ENCODE measurements around the gene NCAM1.

Gene NCAM1

GRCh38 chr11:113103932-113104690 lies 142.9 kb downstream of the NCAM1 start:
- ATAC-seq (ENCODE audit: insufficient read depth, low read depth) (no peak), DNase-seq (no peak)
- Histone ChIP-seq H3K27ac (ENCODE audit: low read length) (no peak overlapping the region), H3K9me3 (ENCODE audit: insufficient read depth, low read length, severe bottlenecking) (no peaks in the 10 kb centered on the region), H4K20me1 (ENCODE audit: insufficient read depth, low read length) (no peaks in the 10 kb centered on the region), H2AFZ (ENCODE audit: low read depth, low read length) (no peak overlapping the region), H3K79me2 (ENCODE audit: insufficient read depth, low read length) (no peaks in the 10 kb centered on the region), H3K36me3 (ENCODE audit: insufficient read depth, low read length) (no peaks in the 10 kb centered on the region), H3K9ac (ENCODE audit: low read depth, low read length) (no peak overlapping the region), H3K4me2 (ENCODE audit: insufficient read depth, low read length) (no peak overlapping the region), H3K4me3 (ENCODE audit: low read depth in 1 of 2, low read length in 2 of 2) (no peak overlapping the region), H3K4me1 (ENCODE audit: insufficient read depth, low read length) (no peaks in the 10 kb centered on the region), H3K27me3 (ENCODE audit: insufficient read depth, low read length, poor library complexity) (no peaks in the 10 kb centered on the region)
- TF ChIP-seq CTCF (IDR thresholded peaks at IDR 0.05; ENCODE audit: borderline replicate concordance, extremely low read depth, low read length, poor library complexity, severe bottlenecking): no peak
- TF ChIP-seq EZH2 (IDR thresholded peaks at IDR 0.05; ENCODE audit: borderline replicate concordance, low read depth, low read length, severe bottlenecking): no peak

- no peak overlapping the region for H3K27ac ChIP-seq (ENCODE audit: low read length)
- DNase-seq: no peak
- no peak overlapping the region for H3K4me3 ChIP-seq (ENCODE audit: low read depth in 1 of 2, low read length in 2 of 2)
- no peak overlapping the region for H3K4me2 ChIP-seq (ENCODE audit: insufficient read depth, low read length)
- no peak overlapping the region for H3K9ac ChIP-seq (ENCODE audit: low read depth, low read length)
- H3K9me3 ChIP-seq (ENCODE audit: insufficient read depth, low read length, severe bottlenecking): no peaks in the 10 kb centered on the region
- no peaks in the 10 kb centered on the region for H4K20me1 ChIP-seq (ENCODE audit: insufficient read depth, low read length)
- no peaks in the 10 kb centered on the region for H3K27me3 ChIP-seq (ENCODE audit: insufficient read depth, low read length, poor library complexity)
- ATAC-seq (ENCODE audit: insufficient read depth, low read depth): no peak
- no peak overlapping the region for H2AFZ ChIP-seq (ENCODE audit: low read depth, low read length)
- no peaks in the 10 kb centered on the region for H3K36me3 ChIP-seq (ENCODE audit: insufficient read depth, low read length)
- no peaks in the 10 kb centered on the region for H3K4me1 ChIP-seq (ENCODE audit: insufficient read depth, low read length)
- no peaks in the 10 kb centered on the region for H3K79me2 ChIP-seq (ENCODE audit: insufficient read depth, low read length)
- no peak for TF ChIP-seq CTCF (IDR thresholded peaks at IDR 0.05; ENCODE audit: borderline replicate concordance, extremely low read depth, low read length, poor library complexity, severe bottlenecking)
- no peak for TF ChIP-seq EZH2 (IDR thresholded peaks at IDR 0.05; ENCODE audit: borderline replicate concordance, low read depth, low read length, severe bottlenecking)
Measured at GRCh38 chr11:113104691-113105251, 143.6 kb downstream of the NCAM1 start.

GRCh38 chr11:113105592-113105991 lies 144.4 kb downstream of the NCAM1 start:
- H3K27me3 ChIP-seq (ENCODE audit: insufficient read depth, low read length, poor library complexity): no peaks in the 10 kb centered on the region
- no peaks in the 10 kb centered on the region for H3K9me3 ChIP-seq (ENCODE audit: insufficient read depth, low read length, severe bottlenecking)
- H3K4me2 ChIP-seq (ENCODE audit: insufficient read depth, low read length): no peak overlapping the region
- H3K79me2 ChIP-seq (ENCODE audit: insufficient read depth, low read length): no peaks in the 10 kb centered on the region
- no peak overlapping the region for H3K9ac ChIP-seq (ENCODE audit: low read depth, low read length)
- no peaks in the 10 kb centered on the region for H3K36me3 ChIP-seq (ENCODE audit: insufficient read depth, low read length)
- no peak for DNase-seq
- no peak overlapping the region for H2AFZ ChIP-seq (ENCODE audit: low read depth, low read length)
- no peak for ATAC-seq (ENCODE audit: insufficient read depth, low read depth)
- H3K4me3 ChIP-seq (ENCODE audit: low read depth in 1 of 2, low read length in 2 of 2): no peak overlapping the region
- H3K27ac ChIP-seq (ENCODE audit: low read length): no peak overlapping the region
- no peaks in the 10 kb centered on the region for H3K4me1 ChIP-seq (ENCODE audit: insufficient read depth, low read length)
- H4K20me1 ChIP-seq (ENCODE audit: insufficient read depth, low read length): no peaks in the 10 kb centered on the region
- TF ChIP-seq EZH2 (IDR thresholded peaks at IDR 0.05; ENCODE audit: borderline replicate concordance, low read depth, low read length, severe bottlenecking): no peak
- TF ChIP-seq CTCF (IDR thresholded peaks at IDR 0.05; ENCODE audit: borderline replicate concordance, extremely low read depth, low read length, poor library complexity, severe bottlenecking): no peak
